DND-41 (cell line): ENCODE measurements around the gene CPED1.

Experiments used
- ATAC-seq: fragments of 200-7000 bp; cut with Tn5 transposase; 3 replicates; pipeline ENCODE4 v1.9.1; 2021; ENCODE audit warnings: low read depth; ENCODE audit not compliant: insufficient read depth
- DNase-seq: peaks from one replicate; pipeline ENCODE4 v3.0.0-alpha.2; 2020
- H2AFZ ChIP-seq: 2 replicates; pipeline ENCODE4 v1.6.0; 2012; ENCODE audit warnings: low read depth, low read length
- H3K27ac ChIP-seq: 2 replicates; pipeline ENCODE4 v1.5.1; 2012; ENCODE audit warnings: low read length, inconsistent platforms
- H3K27me3 ChIP-seq: fragments of 200-600 bp; sonication (generic); 2 replicates; pipeline ENCODE4 v1.6.0; 2012; ENCODE audit warnings: low read length, mild to moderate bottlenecking, inconsistent platforms; ENCODE audit not compliant: insufficient read depth, poor library complexity
- H3K36me3 ChIP-seq: 2 replicates; pipeline ENCODE4 v1.5.1; 2012; ENCODE audit warnings: low read length, inconsistent platforms; ENCODE audit not compliant: insufficient read depth
- H3K4me1 ChIP-seq: 2 replicates; pipeline ENCODE4 v1.5.1; 2012; ENCODE audit warnings: mild to moderate bottlenecking, low read length; ENCODE audit not compliant: insufficient read depth
- H3K4me2 ChIP-seq: 2 replicates; pipeline ENCODE4 v1.6.0; 2012; ENCODE audit warnings: mild to moderate bottlenecking, moderate library complexity, low read length, inconsistent platforms; ENCODE audit not compliant: insufficient read depth
- H3K4me3 ChIP-seq, 2 experiments: fragments of 200-600 bp in 1 of 2; shearing (Covaris generic) in 1 of 2; 2 replicates each; pipeline ENCODE4 v1.5.1; 2012 to 2016; ENCODE audit warnings: inconsistent platforms in 2 of 2, low read length in 2 of 2, mild to moderate bottlenecking in 2 of 2, low read depth in 1 of 2, moderate library complexity in 1 of 2
- H3K79me2 ChIP-seq: 2 replicates; pipeline ENCODE4 v1.6.0; 2012; ENCODE audit warnings: low read length, inconsistent platforms; ENCODE audit not compliant: insufficient read depth
- H3K9ac ChIP-seq: 2 replicates; pipeline ENCODE4 v1.6.0; 2012; ENCODE audit warnings: low read depth, mild to moderate bottlenecking, inconsistent platforms, low read length, moderate library complexity
- H3K9me3 ChIP-seq: 2 replicates; pipeline ENCODE4 v1.5.1; 2012; ENCODE audit warnings: low read length, moderate library complexity, mild to moderate bottlenecking, inconsistent platforms; ENCODE audit not compliant: insufficient read depth, severe bottlenecking
- H4K20me1 ChIP-seq: 2 replicates; pipeline ENCODE4 v1.6.0; 2012; ENCODE audit warnings: low read length; ENCODE audit not compliant: insufficient read depth
- EZH2 ChIP-seq: IDR thresholded peaks from 3 replicates; pipeline ENCODE4 v1.6.1; 2012; ENCODE audit warnings: borderline replicate concordance, low read depth, mild to moderate bottlenecking, moderate library complexity, low read length, inconsistent platforms; ENCODE audit not compliant: severe bottlenecking
- TF ChIP-seq, protein P1 (sequence below): IDR thresholded peaks from 2 replicates; pipeline ENCODE4 v1.5.1; 2012; ENCODE audit warnings: borderline replicate concordance, low read length, moderate library complexity, mild to moderate bottlenecking; ENCODE audit not compliant: poor library complexity, severe bottlenecking; ENCODE audit errors: extremely low read depth

CPED1 gene

DNA sequence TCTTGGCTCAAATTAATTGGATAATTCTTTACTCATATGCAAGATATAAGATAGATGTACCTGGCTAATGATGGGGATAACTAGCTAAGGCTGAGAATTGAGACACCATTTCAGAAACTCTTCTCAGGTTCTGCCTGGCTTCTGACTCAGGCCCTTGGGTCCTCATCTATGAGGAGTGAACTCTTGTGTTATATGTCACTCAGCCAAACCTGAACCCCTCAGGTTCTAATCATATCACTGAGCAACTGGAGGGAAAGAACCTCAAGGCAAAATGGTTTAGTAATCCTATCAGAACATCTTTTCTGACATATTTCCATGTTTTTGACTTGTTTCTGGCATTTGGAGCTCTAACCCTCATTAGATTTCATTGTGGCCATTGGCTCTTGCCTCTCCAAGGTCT is 100.4 kb downstream of the CPED1 start:
- H2AFZ ChIP-seq = no peak overlapping the region
- H3K79me2 ChIP-seq = no peaks in the 10 kb centered on the region
- ATAC-seq = no peak
- H3K27me3 ChIP-seq = no peaks in the 10 kb centered on the region
- H3K4me2 ChIP-seq = no peak overlapping the region
- no peaks in the 10 kb centered on the region for H3K9me3 ChIP-seq
- H3K4me1 ChIP-seq = no peaks in the 10 kb centered on the region
- DNase-seq = no peak
- no peak overlapping the region for H3K27ac ChIP-seq
- no peak overlapping the region for H3K9ac ChIP-seq
- no peaks in the 10 kb centered on the region for H4K20me1 ChIP-seq
- H3K4me3 ChIP-seq = no peak overlapping the region
- no peaks in the 10 kb centered on the region for H3K36me3 ChIP-seq
- TF ChIP-seq, protein P1, sequence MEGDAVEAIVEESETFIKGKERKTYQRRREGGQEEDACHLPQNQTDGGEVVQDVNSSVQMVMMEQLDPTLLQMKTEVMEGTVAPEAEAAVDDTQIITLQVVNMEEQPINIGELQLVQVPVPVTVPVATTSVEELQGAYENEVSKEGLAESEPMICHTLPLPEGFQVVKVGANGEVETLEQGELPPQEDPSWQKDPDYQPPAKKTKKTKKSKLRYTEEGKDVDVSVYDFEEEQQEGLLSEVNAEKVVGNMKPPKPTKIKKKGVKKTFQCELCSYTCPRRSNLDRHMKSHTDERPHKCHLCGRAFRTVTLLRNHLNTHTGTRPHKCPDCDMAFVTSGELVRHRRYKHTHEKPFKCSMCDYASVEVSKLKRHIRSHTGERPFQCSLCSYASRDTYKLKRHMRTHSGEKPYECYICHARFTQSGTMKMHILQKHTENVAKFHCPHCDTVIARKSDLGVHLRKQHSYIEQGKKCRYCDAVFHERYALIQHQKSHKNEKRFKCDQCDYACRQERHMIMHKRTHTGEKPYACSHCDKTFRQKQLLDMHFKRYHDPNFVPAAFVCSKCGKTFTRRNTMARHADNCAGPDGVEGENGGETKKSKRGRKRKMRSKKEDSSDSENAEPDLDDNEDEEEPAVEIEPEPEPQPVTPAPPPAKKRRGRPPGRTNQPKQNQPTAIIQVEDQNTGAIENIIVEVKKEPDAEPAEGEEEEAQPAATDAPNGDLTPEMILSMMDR = no peak
- no peak for TF ChIP-seq EZH2

DNA sequence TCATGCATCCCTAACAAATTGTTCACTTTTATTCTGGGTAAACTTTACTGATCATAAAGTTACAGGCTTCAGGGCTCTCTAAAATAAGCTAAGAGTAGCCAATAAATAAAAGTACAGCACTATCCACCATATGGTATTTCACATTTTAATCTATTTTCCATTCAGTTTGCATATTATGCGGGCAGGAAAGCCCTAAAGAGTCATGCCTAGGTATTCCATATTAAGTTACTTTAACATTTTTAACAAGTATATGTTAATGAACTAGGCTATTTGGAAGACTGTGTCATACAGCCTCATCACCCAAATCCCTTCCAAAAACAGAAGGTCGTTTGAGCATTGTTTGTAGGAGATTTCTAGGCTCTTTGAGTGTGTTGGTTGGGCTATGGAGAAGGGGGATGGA is 106.3 kb downstream of the CPED1 start:
- no peak overlapping the region for H3K4me3 ChIP-seq
- no peaks in the 10 kb centered on the region for H3K27me3 ChIP-seq
- TF ChIP-seq EZH2 = no peak
- TF ChIP-seq, protein P1 = no peak
- ATAC-seq = no peak
- no peaks in the 10 kb centered on the region for H3K79me2 ChIP-seq
- no peak overlapping the region for H3K4me2 ChIP-seq
- H3K36me3 ChIP-seq = no peaks in the 10 kb centered on the region
- H2AFZ ChIP-seq = no peak overlapping the region
- H3K4me1 ChIP-seq = no peaks in the 10 kb centered on the region
- H3K27ac ChIP-seq = no peak overlapping the region
- H3K9ac ChIP-seq = no peak overlapping the region
- no peak for DNase-seq
- H4K20me1 ChIP-seq = no peaks in the 10 kb centered on the region
- H3K9me3 ChIP-seq = no peaks in the 10 kb centered on the region

DNA sequence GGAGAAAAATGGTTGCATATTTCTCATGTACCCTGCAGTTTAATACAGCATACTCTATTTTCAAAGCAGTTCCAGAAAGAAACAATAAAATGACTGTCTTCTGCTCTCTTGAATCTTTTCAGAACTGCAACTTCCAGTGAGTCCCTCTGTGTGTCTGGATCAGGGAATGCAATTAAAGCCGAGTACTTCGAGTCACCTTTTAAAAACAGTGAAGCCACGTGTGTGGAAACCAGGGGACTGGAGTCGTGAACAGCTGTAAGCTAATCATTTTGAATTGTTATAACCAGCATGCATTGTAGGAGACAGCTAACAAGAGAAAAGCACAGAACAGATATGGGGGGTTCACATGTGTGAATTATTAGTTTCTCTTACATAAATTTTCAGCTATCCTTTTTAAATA is 109.1 kb downstream of the CPED1 start:
- Histone ChIP-seq H3K27me3 (no peaks in the 10 kb centered on the region), H3K4me2 (no peak overlapping the region), H3K9ac (no peak overlapping the region), H2AFZ (no peak overlapping the region), H3K36me3 (no peaks in the 10 kb centered on the region), H3K27ac (no peak overlapping the region), H3K4me1 (no peaks in the 10 kb centered on the region), H3K4me3 (no peak overlapping the region), H3K79me2 (no peaks in the 10 kb centered on the region), H4K20me1 (no peaks in the 10 kb centered on the region), H3K9me3 (no peaks in the 10 kb centered on the region)
- TF ChIP-seq, protein P1 = no peak
- no peak for TF ChIP-seq EZH2
- DNase-seq (no peak), ATAC-seq (no peak)

DNA sequence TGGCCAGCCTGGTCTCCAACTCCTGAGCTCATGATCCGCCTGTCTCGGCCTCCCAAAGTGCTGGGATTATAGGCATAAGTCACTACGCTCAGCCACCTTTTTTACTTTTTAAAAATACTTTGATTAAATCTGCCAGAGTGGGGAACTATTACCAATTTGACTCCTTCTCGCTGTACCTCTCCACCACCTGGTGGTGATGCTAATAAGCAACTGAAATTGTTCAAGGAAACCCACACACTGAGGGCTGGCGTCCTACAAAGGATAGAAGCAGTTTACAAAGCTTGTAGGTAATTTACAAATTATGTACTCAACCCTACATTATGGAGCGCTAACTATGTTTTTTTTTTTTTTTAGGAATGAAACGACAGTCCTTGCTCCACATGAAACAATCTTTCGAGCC is 111.1 kb downstream of the CPED1 start:
- no peak overlapping the region for H3K9ac ChIP-seq
- no peaks in the 10 kb centered on the region for H3K27me3 ChIP-seq
- ATAC-seq (no peak), DNase-seq (no peak)
- no peaks in the 10 kb centered on the region for H3K79me2 ChIP-seq
- no peak overlapping the region for H2AFZ ChIP-seq
- H4K20me1 ChIP-seq = no peaks in the 10 kb centered on the region
- H3K9me3 ChIP-seq = no peaks in the 10 kb centered on the region
- no peak overlapping the region for H3K4me2 ChIP-seq
- H3K36me3 ChIP-seq = no peaks in the 10 kb centered on the region
- no peak for TF ChIP-seq EZH2
- TF ChIP-seq, protein P1 = no peak
- no peak overlapping the region for H3K4me3 ChIP-seq
- H3K27ac ChIP-seq = no peak overlapping the region
- H3K4me1 ChIP-seq = no peaks in the 10 kb centered on the region
